Activated CD4-positive, alpha-beta T cell treated with anti-CD3 and anti-CD28 coated beads, Interleukin-10, Interleukin-2, amounts not matched to agents 100 ng/mL and 50 ng/mL, durations not matched to agents 16 hours and 8 hours (primary cell): ENCODE data around the gene ZNF407.
A peak's percentile ranks its signal among the peaks of the same experiment; 100 is the strongest.

ENCODE experiments used
- DNase-seq: peaks from one replicate; pipeline ENCODE4 v3.0.0-alpha.2; 2020

Gene ZNF407

GRCh38 chr18:74589811-74590210 lies 7.9 kb upstream of the ZNF407 start:
- no peak for DNase-seq

GRCh38 chr18:74590671-74591070 lies 7.0 kb upstream of the ZNF407 start:
- DNase-seq: no peak

- DNase-seq: peak; percentile 52
Observed at GRCh38 chr18:74595431-74595830, 2.2 kb upstream of the ZNF407 start.

DNA sequence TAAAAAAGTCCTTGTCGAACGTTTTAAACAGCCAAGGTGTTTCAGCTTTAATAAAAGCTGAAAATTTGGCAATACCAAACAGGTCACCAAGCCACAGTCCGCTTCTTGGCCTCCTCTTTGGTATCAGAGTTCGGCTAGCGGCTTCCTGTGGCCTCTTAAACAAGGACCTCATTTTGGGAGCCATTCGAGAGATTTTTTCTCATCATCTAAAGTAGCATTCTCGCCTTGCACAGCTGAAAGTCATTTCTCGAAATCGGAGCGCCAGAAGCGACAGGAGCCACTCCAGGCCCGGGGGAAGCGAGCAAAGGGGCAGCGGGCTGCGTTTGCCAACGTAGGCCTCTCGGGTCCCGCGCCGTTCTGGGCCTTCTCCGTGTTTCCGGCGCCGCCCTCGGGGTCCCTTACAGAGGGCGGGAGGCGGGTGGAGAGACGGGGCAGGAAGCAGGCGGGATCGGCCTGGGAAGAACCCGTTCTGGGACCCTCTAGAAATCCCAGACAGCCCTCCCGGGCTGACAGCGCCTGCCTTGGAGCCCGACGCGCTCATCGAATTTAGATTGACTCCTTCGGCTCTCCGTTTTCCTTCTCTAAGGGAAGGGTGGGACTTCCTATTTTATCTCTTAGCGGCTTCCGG lies 522 bp upstream of the ZNF407 start:
- peak; percentile 70 for DNase-seq

DNA sequence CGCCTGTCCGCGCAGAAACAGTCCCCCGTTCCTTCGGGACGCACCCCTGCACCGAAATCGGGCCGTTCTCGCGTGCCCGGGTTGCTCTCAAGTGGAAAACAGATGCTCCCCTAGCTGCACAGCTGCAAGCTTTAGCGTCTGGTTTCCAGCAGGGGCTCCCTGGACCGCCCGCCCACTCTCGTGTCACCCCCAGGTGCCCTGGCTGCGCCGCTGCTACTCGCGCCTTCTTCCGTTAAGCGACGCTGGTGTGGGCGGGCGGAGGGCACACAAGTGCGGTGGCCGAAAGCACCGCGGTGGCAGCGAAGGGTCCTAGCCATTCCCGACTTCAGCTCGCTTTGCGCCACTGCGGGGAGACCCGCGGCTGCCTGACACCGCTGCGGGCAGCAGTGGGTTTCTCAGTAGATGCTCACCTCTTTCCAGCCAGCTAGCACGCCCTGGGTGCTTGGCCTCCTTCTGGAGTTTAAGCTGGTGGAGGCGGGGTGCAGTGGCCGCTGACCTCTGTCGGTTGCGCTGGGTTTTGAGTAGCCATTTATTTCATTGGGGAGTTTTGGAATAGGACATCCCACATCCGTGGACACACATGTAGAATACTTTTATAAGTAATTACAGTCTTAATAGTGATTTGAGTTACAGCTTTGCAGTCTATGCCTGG lies 806 bp downstream of the ZNF407 start:
- peak; percentile 73 for DNase-seq

DNA sequence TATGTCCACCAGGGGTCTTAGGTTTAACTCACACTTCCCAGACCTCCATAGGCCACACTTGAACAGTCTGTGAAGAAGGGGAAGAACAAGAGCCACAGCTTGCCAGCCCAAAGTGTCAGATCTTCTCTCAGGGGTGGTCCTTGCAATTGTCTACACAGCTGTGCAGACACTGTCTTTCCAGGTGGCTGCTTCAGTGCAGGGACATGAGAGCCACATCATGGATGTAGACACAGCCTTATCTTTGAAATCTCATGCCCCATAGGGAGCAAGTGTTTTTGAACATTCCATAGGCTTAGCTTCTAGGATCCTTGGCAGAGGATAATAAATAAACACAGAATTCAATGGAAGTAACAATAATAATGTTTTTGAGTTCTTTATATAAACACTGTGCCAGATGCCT lies 6.7 kb downstream of the ZNF407 start:
- no peak for DNase-seq

DNA sequence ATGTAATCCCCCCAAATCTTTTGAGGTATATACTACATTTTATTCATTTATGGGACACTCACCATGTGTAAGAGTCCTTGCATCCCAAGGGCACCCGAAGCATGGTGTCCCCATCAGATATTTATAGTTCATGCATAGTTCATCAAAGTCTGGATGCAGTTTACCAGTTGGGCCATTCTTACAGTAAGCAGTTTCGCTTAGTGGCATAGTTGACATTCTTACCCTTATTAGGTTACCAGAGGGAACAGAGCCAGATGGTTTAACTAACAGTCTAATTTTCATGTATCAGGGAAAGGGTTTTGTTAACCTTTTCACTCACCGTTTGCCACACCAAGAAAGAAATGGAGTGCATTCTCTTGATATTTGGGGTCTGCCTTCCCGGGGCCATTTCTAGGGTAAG lies 7.1 kb downstream of the ZNF407 start:
- no peak for DNase-seq

GRCh38 chr18:74608681-74609080 lies 11.0 kb downstream of the ZNF407 start:
- no peak for DNase-seq

DNA sequence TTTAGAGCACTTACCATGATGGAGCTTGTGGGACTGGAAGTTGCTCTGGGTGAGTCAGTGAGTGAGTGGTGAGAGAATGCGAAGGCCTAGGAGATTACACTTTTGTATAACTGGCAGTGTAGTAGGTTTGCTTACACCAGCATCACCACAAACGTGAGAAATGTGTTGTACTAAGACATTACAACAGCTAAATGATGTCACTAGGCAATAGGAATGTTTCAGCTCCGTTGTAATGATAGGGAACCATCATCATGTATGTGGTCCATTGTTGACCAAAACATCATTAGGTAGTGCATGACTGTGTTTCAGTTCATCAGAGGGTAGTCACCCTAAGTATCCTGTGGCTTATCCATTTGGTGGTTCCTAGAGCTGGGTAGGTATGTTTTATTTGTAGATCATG lies 11.9 kb downstream of the ZNF407 start:
- DNase-seq: no peak

GRCh38 chr18:74610051-74610615 lies 12.5 kb downstream of the ZNF407 start:
- DNase-seq: no peak

- DNase-seq: no peak
Observed at GRCh38 chr18:74610860-74611259, 13.2 kb downstream of the ZNF407 start.

GRCh38 chr18:74611765-74612164 lies 14.1 kb downstream of the ZNF407 start:
- no peak for DNase-seq

- DNase-seq: no peak
Observed at GRCh38 chr18:74613381-74613780, 15.7 kb downstream of the ZNF407 start.

DNA sequence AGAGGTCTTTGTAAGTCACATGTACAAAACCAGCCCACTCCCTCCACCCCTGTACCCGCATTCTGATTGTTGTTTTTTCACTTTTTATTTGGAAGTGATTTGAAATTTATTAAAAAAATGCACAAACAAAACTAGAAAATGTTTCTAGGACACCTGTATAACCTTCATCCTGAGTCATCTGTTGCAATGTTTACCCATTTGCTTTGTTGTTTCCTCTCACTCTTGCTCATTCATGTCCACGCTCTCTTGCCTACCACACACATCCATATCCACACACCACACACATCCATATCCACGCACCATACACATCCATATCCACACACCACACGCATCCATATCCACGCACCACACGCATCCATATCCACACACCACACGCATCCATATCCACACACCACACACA lies 18.8 kb downstream of the ZNF407 start:
- no peak for DNase-seq

GRCh38 chr18:74617486-74617885 lies 19.8 kb downstream of the ZNF407 start:
- no peak for DNase-seq

GRCh38 chr18:74622072-74622471 lies 24.4 kb downstream of the ZNF407 start:
- DNase-seq: no peak

DNA sequence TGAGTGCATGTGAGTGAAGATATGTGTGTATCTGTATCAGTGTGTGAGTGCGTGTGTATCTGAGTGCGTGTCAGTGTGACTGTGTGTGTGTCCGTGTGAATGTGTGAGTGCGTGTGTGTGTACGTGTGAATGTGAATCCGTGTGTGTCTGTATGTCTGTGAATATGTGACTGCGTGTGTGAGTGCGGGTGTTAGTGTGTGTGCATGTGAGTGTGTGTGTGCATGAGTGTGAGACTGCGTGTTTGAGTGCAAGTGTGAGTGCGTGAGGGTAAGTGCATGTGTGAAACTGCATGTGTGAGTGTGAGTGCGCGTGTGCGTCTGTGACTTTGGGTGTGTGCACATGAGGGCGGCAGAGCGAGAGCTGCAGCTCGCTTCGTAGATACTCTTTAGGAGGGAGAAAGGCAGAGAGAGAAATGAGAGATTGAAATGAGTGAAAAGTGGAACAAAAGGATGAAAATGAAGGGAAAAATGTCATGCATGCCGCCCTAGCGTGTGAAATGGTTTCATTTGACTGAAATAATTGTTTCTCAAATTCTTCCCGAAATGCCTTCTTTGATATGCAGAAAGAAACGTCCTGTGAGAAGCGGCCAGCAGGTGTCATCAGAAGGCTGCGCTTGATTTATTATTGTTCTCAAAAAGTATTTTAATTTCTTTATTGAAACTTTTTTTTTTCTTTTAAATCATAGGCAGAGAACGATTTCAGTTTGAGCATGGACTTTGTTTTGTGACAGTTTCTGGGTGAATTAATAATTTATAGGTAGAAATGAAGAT lies 25.6 kb downstream of the ZNF407 start:
- DNase-seq: peak; percentile 10

DNA sequence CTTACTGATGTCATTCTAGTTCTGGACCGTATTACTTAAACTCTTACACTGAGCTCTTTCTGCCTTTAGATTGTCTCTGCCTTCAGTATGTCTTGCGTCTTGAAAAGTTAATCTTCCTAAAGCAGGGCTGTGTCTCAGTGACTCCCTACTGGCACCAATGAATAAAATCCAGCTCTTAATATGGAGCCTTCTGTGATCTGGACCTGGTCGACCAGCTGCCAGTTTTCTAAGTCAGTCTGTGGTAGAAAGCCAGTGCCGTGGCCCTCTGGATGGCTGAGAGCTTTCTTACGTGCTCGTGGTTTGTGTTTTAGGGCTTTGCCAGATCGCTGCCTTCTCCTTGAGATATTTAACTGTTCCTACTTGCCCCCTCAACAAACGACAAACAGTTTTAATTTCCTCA lies 26.8 kb downstream of the ZNF407 start:
- DNase-seq: no peak

DNA sequence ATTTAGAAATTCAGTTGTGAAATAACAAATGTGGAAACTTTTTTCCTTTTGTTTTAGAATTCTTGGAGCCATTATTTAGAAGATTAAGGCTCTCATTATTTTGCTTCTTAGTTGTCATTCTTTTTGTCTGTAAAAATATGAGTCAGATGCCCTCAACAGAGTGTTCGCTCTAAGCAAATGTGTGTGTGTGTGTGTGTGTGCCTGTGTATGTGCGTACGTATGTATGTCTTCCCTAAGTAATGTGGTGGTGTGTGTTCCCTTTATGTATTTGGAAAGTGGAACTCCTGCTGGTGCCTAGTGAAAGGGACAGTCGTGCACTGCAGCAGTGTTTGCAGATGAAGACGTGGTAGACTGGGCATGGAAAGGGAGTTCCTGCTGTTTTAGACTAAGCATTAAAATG lies 27.5 kb downstream of the ZNF407 start:
- DNase-seq: no peak

- no peak for DNase-seq
Observed at GRCh38 chr18:74626049-74626874, 28.6 kb downstream of the ZNF407 start.

DNA sequence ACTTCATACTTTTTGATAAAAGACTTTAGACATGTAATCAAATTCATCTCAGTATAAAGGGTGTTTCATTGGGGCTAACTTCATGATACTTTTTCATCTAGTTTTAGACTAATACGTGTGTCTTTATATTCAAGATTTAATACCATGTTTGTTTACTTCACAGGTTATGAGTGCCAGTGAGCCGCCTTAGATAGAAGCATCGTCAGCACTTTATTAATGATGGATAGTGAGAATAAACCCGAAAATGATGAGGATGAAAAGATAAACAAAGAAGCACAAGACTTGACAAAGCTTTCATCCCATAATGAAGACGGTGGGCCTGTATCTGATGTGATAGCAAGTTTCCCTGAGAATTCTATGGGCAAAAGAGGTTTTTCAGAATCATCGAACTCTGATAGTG lies 33.1 kb downstream of the ZNF407 start:
- no peak for DNase-seq

- no peak for DNase-seq
Observed at GRCh38 chr18:74631212-74631611, 33.5 kb downstream of the ZNF407 start.
